GM19193 (cell line): Measurements from ENCODE around the gene SYNPO2L.
"Not testable (repeated sequence)": the region's sequence is repeated elsewhere in the genome, so short reads cannot be mapped to it uniquely, and the experiment has no call there.

ENCODE experiments used
- POLR2A ChIP-seq: IDR thresholded peaks from 4 replicates; pipeline ENCODE4 v1.6.1; 2011; ENCODE audit not compliant: insufficient read depth, insufficient read length; ENCODE audit errors: extremely low read depth

The SYNPO2L gene, protein sequence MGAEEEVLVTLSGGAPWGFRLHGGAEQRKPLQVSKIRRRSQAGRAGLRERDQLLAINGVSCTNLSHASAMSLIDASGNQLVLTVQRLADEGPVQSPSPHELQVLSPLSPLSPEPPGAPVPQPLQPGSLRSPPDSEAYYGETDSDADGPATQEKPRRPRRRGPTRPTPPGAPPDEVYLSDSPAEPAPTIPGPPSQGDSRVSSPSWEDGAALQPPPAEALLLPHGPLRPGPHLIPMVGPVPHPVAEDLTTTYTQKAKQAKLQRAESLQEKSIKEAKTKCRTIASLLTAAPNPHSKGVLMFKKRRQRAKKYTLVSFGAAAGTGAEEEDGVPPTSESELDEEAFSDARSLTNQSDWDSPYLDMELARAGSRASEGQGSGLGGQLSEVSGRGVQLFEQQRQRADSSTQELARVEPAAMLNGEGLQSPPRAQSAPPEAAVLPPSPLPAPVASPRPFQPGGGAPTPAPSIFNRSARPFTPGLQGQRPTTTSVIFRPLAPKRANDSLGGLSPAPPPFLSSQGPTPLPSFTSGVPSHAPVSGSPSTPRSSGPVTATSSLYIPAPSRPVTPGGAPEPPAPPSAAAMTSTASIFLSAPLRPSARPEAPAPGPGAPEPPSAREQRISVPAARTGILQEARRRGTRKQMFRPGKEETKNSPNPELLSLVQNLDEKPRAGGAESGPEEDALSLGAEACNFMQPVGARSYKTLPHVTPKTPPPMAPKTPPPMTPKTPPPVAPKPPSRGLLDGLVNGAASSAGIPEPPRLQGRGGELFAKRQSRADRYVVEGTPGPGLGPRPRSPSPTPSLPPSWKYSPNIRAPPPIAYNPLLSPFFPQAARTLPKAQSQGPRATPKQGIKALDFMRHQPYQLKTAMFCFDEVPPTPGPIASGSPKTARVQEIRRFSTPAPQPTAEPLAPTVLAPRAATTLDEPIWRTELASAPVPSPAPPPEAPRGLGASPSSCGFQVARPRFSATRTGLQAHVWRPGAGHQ

DNA sequence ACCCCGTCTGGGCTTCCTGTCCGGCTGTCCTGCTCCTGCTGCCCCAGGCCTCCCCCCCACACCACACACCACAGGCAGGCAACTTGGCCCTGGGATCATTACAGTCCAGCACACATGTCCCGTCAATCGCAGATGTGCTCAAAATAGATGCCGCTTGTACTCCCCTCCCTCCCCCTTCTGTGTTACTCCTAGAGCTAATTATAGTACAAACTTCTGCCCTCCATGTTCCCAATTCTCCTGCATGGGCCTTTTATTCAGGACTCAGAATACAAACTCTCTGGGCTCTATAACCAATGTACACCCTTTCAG is at the start of gene SYNPO2L:
Gene SYNPO2L (minus strand): TSS at position 40 of the 309 bp plus-strand sequence. CDS start 107 bp downstream, outside the sequence.
- no peak for TF ChIP-seq POLR2A

DNA sequence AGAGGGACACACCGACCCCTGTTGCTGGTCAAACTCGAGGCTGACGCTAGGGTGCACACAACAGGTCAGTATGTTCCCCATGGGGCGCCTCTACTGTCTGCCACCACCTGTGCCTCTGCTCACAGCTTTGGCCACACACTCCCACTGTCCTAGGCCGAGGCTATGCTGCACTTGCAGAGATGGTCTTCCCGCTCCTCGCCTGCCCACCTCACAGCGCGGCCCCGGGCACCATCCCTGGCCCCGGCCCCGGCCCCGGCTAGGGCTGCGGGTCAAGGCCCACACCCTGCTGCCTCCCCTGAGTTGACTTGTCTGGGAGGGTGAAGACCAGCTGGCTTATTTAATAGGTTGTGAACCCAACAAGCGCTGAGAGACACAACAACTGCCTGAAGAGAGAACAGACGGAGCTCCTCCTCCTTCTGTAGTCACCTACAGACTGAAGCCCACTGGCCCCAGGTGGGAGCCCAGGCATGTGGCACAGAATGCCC is 41.9 kb upstream of the SYNPO2L start, which contains the start of gene AGAP5:
Gene AGAP5 (minus strand): TSS at position 435 of the 485 bp plus-strand sequence. CDS start 354 bp downstream, at position 81.
- TF ChIP-seq POLR2A: not testable (repeated sequence)

DNA sequence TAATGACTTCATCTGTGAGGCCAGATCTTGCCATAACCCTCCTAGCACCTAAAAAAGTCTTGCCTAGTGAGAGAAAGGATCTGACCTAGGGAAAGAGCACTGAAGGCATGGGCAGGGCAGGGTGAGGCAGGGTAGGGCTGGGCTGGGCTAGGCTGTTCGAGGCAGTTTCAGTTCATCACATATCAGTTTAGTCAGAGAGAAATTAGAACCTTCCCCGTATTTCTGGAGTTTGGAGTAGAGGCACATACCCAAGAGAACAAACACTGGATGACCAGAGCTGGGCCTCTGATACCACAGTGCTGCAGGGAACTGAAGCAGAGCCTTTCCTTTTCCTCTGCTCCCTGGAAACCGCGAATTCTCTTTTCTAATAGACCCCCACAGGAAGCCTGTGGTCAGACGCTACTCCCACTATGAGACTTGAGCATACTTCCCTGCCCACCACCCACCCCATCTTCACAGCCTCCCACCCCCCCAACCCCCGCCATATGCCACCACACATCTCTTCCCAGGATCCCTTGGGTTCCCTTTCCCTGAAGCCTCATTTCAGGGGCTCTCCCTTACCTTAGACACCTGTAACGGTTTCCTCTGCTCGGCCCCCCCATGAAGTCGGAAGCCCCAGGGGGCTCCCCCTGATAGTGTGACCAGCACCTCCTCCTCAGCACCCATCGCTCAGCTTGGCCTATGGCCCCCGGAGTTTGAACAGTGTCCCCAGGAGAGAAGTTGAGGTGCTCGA is 406 bp downstream of the SYNPO2L start:
- no peak for TF ChIP-seq POLR2A

DNA sequence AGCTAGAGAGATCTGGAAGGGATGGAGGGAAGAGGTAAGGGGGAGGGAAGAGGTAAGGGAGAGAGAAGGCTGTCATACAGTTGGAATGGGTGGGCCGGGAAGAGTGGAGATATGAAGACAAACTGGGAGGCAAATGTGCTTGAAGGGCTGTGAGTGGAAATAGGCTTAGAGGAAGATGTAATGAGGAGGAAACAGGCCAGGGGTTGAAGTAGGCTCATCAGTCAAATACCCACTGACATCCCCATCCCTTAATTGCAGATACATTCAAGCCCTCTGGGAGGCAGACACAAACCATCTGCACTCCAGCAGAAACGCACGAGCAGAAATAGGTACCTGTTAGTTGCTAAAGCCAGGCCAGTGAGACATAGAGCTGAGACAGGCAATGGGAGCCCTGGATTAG is 2.1 kb downstream of the SYNPO2L start:
- no peak for TF ChIP-seq POLR2A

DNA sequence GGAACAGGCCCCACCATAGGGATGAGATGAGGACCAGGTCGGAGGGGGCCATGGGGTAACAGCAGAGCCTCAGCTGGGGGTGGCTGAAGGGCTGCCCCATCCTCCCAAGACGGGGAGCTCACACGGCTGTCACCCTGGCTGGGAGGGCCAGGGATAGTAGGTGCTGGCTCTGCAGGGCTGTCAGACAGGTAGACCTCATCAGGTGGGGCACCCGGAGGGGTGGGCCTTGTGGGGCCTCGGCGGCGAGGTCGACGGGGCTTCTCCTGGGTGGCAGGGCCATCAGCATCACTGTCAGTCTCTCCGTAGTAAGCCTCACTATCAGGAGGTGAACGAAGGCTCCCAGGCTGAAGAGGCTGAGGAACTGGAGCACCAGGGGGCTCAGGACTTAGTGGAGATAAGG is 2.6 kb downstream of the SYNPO2L start:
- no peak for TF ChIP-seq POLR2A

DNA sequence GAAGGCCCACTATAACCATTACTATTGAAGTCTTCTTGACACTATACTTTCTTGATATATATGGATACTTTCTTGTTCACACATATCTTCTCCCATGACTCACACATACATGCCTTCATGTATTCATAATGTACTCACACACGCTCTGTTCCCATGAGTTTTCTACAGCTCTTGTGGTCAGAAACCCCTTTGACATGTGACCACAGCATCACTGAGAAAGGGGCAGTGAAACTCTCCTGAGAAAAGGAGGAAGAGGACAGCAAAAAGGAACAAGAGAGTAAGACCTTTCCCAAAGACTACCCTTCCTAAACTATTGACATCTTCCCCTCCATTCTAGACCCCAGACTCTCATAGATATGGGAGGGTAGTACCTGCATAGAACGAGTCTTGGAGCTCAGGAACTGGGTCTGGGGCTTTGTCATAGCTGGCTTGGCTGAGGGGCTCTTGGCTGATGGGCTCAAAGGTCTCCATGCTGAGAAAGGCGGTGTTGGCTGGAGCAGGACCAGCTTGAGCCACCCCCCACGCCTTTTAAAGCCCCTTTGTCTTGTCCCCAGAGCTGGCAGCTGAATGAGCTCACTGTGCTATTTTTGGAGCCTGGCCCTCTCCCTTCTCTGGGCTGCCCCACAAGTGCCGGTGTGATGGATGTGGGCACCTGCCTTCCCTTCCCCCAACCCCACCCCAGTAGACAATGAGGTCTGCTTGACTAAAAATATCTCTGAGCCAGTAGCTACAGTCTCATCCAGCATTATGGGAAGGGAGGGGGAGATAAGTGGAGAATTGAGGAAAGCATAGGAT is 5.1 kb downstream of the SYNPO2L start:
- TF ChIP-seq POLR2A: no peak

DNA sequence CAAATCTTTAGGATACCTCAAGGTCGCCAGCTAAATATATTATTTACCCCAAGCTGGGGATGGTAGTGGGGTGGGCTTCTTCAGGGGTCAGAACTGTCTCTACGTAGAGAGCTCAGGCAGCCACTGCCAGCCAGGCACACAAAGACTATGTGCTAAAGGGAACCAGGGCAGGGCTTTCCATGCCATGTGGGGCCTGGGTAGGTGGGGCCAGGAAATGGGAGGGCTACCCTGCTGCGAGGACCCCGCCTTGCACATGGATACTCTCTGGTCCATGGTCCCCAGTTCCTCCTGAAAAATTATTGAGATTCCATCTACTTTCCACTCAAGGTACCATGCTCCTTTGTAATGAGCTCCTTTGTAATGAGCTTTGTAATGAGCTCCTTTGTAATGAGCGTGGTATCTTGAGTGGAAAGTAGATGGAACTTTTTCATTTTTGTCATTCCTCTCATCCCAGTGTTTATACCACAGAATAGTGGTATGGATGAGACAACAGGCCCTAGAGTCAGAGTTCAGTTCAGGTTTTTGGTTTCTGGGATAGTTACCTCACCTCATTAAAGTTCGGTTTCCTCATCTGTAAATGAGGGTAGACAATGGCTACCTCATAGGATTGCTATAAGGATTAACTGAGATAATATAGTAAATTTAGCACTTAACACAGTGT is 5.8 kb downstream of the SYNPO2L start:
- TF ChIP-seq POLR2A: no peak

DNA sequence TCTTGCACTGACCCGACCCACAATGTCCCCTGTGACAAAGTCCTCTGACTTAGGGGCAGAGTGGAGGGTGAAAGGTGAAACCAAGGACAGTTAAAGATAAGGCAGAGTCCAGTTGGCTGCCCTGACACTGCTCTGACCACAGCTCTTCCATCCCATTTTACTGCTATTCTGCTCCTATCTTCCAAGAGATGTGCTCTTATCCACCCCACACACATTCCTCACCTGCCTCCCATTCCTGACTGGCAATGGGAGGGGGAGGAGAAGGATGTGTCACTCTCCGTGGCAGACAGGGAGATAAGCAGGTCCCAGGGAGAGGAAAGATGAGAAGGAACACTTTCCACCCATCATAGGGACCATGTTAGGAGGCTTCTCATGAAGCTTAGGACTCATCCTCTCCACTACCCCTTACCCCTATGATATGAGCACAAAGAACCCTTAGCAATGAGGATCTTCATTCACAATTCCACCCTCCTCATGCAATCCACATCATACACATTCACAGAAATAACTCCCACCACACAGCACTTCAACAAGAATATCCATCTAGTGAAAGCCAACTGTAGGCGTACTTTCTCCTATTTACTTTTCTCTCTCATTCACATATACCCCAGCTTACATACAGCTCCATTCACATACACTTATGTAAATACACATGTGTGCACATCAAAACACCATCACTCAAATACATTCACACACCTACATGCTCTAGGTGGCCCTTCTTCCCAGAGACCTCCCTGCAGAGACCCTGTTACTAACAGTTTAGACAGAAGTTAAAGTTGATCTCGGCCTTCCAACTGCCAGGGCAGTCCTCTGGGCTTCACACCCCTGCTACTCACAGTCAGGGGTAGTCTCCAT is 6.6 kb downstream of the SYNPO2L start:
- no peak for TF ChIP-seq POLR2A

DNA sequence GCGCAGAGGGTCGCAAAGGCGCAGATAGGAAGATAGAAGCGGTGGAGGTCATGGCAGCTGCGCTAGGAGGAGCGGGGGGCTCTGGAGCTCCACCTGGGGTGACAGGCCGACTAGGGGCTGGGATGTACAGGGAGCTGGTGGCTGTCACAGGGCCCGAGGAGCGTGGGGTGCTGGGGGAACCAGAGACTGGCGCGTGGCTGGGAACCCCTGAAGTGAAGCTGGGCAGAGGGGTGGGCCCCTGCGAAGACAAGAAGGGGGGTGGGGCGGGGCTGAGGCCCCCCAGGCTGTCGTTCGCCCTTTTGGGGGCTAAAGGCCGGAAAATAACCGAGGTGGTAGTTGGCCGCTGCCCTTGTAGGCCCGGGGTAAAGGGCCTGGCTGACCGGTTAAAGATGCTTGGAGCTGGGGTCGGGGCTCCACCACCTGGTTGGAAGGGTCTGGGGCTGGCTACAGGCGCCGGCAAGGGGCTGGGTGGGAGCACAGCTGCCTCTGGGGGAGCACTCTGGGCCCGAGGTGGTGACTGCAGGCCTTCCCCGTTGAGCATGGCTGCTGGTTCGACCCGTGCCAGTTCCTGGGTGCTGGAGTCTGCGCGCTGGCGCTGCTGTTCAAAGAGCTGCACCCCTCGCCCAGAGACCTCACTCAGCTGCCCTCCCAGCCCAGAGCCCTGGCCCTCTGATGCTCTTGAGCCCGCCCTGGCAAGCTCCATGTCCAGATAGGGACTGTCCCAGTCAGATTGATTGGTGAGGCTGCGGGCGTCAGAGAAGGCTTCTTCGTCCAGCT is 7.8 kb downstream of the SYNPO2L start:
- TF ChIP-seq POLR2A: no peak

DNA sequence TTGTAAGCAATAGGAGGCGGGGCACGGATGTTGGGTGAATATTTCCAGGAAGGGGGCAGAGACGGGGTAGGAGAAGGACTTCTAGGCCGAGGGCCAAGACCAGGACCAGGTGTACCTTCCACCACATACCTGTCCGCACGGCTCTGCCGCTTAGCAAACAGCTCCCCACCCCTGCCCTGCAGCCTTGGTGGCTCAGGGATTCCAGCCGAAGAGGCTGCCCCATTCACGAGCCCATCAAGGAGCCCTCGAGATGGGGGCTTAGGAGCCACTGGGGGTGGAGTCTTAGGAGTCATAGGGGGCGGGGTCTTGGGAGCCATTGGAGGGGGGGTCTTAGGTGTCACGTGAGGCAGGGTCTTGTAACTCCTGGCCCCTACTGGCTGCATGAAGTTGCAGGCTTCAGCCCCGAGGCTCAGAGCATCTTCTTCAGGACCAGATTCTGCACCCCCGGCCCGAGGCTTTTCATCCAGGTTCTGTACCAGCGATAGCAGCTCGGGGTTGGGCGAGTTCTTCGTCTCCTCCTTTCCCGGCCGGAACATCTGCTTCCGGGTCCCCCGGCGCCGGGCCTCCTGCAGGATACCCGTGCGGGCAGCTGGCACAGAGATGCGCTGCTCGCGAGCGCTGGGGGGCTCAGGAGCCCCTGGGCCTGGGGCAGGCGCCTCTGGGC is 8.5 kb downstream of the SYNPO2L start:
- TF ChIP-seq POLR2A: peak; percentile 48

DNA sequence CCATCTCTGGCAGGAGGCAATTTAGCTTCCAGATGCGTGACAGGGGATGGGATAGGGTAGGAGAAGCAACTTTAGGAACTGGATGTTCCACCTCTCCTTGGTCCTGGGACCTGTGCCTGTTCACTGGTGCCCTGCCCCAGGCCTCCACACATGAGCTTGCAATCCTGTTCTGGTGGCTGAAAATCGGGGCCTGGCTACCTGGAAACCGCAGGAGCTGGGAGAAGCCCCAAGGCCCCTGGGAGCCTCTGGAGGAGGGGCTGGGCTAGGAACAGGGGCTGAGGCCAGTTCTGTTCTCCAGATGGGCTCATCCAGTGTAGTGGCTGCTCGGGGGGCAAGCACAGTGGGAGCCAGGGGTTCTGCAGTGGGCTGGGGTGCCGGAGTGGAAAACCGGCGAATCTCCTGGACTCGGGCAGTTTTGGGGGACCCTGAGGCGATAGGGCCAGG is 9.2 kb downstream of the SYNPO2L start:
- TF ChIP-seq POLR2A: no peak
